Measurements from ENCODE around the gene TRIM71. TPM values are rescaled to one million over a fixed set of nuclear protein-coding genes. Genes with fewer than 3 reads are reported as not detected.

The TRIM71 gene
- total RNA-seq, 1 donor from 2014 or later = 2.2 TPM

DNA sequence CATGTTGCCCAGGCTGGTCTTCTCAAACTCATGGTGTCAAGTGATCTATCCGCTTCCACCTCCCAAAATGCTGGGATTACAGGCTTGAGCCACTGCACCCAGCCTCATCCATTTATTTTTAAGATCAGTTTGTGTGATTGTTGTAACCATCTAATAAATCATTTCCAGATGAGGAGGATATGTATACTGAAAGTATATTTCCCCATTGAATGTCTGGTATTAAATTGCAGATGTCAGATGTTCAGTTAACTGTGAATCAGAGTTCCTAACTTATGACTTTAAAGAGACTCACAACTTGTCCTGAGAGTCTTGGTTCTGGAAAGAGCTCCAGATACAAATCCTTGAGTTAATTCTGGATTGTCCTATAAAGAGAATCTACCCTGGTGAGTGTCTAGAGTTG is 62.4 kb downstream of the TRIM71 start:
- Histone ChIP-seq H3K27me3 (no peaks in the 10 kb centered on the region), H3K4me1 (no peaks in the 10 kb centered on the region), H3K27ac (no peak overlapping the region), H3K36me3 (no peaks in the 10 kb centered on the region), H3K4me3 (no peak overlapping the region), H3K9me3 (no peaks in the 10 kb centered on the region)
- ATAC-seq (no peak), DNase-seq (no peak)
- TF ChIP-seq, protein P1, sequence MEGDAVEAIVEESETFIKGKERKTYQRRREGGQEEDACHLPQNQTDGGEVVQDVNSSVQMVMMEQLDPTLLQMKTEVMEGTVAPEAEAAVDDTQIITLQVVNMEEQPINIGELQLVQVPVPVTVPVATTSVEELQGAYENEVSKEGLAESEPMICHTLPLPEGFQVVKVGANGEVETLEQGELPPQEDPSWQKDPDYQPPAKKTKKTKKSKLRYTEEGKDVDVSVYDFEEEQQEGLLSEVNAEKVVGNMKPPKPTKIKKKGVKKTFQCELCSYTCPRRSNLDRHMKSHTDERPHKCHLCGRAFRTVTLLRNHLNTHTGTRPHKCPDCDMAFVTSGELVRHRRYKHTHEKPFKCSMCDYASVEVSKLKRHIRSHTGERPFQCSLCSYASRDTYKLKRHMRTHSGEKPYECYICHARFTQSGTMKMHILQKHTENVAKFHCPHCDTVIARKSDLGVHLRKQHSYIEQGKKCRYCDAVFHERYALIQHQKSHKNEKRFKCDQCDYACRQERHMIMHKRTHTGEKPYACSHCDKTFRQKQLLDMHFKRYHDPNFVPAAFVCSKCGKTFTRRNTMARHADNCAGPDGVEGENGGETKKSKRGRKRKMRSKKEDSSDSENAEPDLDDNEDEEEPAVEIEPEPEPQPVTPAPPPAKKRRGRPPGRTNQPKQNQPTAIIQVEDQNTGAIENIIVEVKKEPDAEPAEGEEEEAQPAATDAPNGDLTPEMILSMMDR (IDR thresholded peaks at IDR 0.05) = no peak
- intact Hi-C loops (cut with DNase I) = no loop called here

DNA sequence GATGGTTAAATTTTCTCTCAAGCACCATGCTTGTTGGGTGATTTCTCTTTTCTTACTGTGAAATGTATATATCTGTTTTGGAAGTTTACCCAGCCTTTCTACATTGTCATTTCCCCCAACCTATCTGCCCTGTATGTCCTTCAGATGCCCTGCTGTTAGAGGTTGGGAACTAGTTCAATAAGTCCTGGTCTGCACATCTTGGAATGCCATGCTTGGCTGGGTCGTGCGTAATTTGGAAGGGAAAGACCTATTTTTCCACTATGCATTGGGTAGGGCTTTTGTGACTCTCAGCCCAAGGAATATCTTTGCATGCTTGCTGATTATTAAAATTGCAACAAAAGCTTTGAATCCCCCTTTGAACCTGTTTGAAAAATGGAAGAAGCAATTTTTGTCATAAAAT is 63.8 kb downstream of the TRIM71 start:
- ATAC-seq (no peak), DNase-seq (no peak)
- no peak overlapping the region for H3K27ac ChIP-seq
- H3K27me3 ChIP-seq = no peaks in the 10 kb centered on the region
- no peaks in the 10 kb centered on the region for H3K36me3 ChIP-seq
- TF ChIP-seq, protein P1 (IDR thresholded peaks at IDR 0.05) = no peak
- no peaks in the 10 kb centered on the region for H3K4me1 ChIP-seq
- intact Hi-C loops (cut with DNase I) = no loop called here
- H3K4me3 ChIP-seq = no peak overlapping the region
- H3K9me3 ChIP-seq = no peaks in the 10 kb centered on the region

- TF ChIP-seq, protein P1 (IDR thresholded peaks at IDR 0.05) = no peak
- intact Hi-C loops (cut with DNase I) = no loop called here
- no peak overlapping the region for H3K4me3 ChIP-seq
- no peak for ATAC-seq
- no peaks in the 10 kb centered on the region for H3K27me3 ChIP-seq
- H3K27ac ChIP-seq = no peak overlapping the region
- DNase-seq = no peak
- H3K36me3 ChIP-seq = no peaks in the 10 kb centered on the region
- H3K4me1 ChIP-seq = no peaks in the 10 kb centered on the region
- no peaks in the 10 kb centered on the region for H3K9me3 ChIP-seq
These were observed 64.4 kb downstream of the TRIM71 start for GRCh38 chr3:32882189-32882588.

DNA sequence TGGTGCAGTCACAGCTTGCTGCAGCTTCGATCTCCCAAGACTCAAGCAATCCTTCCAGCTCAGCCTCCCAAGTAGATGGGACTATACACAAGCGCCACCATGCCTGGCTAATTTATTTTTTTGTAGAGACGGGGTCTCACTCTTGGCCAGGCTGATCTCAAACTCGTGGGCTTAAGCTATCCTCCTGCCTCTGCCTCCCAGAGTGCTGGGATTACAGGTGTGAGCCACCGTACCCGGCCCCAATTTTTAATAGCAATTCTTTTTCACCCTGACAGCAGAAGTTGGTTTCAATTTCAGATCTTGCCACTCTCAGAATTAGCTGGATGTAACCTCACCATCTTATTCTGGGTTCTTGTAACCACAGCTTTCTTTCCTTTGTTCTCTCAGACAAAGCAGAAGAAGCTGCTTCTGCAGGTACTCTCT is 64.8 kb downstream of the TRIM71 start:
- H3K9me3 ChIP-seq = no peaks in the 10 kb centered on the region
- ATAC-seq = no peak
- TF ChIP-seq, protein P1 (IDR thresholded peaks at IDR 0.05) = no peak

GRCh38 chr3:32883817-32884216 is 66.0 kb downstream of the TRIM71 start:
- no peak for DNase-seq
- no peaks in the 10 kb centered on the region for H3K9me3 ChIP-seq
- H3K36me3 ChIP-seq = no peaks in the 10 kb centered on the region
- H3K4me3 ChIP-seq = no peak overlapping the region
- intact Hi-C loops (cut with DNase I) = no loop called here
- no peaks in the 10 kb centered on the region for H3K4me1 ChIP-seq
- no peak for ATAC-seq
- no peak overlapping the region for H3K27ac ChIP-seq
- TF ChIP-seq, protein P1 (IDR thresholded peaks at IDR 0.05) = no peak
- no peaks in the 10 kb centered on the region for H3K27me3 ChIP-seq

More for the DNA sequence above, 64.8 kb downstream of the TRIM71 start:
- intact Hi-C loops (cut with DNase I) = no loop called here
- Histone ChIP-seq H3K27ac (no peak overlapping the region), H3K4me3 (no peak overlapping the region), H3K4me1 (no peaks in the 10 kb centered on the region), H3K27me3 (no peaks in the 10 kb centered on the region), H3K36me3 (no peaks in the 10 kb centered on the region)
- DNase-seq = no peak

DNA sequence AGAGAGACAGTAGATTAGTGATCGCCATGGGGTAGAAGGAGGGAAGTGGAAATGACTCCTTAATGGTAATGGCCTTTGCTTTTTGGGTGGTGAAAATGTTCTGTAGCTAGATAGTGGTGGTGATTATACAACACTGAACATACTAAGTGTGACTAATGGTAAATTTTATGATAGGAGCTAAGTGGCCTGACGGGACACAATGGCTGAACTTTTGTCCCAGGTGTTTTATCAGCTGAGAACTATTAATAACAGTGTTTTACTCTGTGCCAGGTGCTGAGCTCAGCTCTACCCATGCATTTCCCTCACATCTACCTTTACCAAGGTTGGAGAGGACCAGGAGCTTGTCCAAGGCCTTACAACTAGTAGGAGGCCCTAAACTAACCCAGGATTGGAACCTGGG is 66.8 kb downstream of the TRIM71 start:
- TF ChIP-seq, protein P1 (IDR thresholded peaks at IDR 0.05) = no peak
- H3K9me3 ChIP-seq = no peaks in the 10 kb centered on the region
- no peaks in the 10 kb centered on the region for H3K36me3 ChIP-seq
- DNase-seq = no peak
- H3K4me1 ChIP-seq = no peaks in the 10 kb centered on the region
- intact Hi-C loops (cut with DNase I) = no loop called here
- no peaks in the 10 kb centered on the region for H3K27me3 ChIP-seq
- ATAC-seq = no peak
- H3K27ac ChIP-seq = no peak overlapping the region
- H3K4me3 ChIP-seq = no peak overlapping the region
